Measurements from ENCODE around the gene EMILIN1.

EMILIN1 gene

DNA sequence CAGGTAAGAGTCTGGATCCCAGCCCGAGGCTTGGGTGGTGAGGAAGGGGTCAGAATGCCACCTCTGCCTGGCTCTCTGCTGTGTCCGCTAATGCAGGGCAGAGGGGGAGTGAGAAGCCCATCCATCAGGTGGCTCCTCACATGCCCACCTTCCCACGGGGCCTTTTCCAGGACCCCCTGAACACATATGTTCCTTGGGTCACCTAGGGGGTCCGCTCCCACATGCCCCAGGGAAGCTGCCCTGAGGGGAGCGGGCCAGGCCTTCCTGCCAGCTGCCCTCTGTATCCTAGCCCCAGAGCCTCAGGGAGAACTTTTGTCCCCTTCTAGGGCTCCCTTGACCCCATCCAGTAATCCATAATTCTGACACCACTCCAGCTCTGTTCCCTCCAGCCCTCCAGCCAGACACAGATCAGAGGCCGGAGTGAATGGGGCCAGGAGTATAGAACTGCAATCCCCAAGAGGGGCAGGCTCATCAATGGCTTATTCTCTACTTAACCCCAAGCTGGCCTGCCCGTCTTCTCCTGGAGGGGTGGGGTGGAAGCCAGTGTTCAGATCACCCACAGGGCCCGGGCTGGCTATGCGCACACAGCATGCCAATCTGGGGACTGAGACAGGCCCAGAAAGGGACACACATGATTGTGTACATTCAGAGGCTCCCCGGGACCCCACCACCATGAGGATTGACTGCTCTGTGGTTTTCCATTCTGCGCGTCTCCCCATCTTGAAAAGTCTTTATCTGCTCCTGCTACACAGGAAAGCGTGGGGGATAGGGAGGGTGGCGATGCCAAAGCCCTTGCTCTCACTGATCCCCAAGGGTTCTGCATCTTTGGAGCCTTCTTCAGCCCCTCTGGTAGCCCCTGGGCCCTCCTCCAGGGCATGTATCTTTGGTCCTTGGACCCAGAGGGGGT is 1.1 kb downstream of the EMILIN1 start:
- Histone ChIP-seq H3K4me3 (no peak overlapping the region), H3K27me3 (ENCODE audit: low read depth) (0 out of 2 replicates have a peak, but pooled peaks cover 2% of the 10 kb centered on the region), H3K9me3 (no peaks in the 10 kb centered on the region), H3K4me1 (peaks cover 5% of the 10 kb centered on the region), H3K36me3 (replicated peaks) (no peaks in the 10 kb centered on the region)
- in situ Hi-C loops (cut with MboI; ENCODE audit: low sequenced_read_pairs) = no loop called here
- DNase-seq (ENCODE audit: low spot score in 2 of 2) = no peak

DNA sequence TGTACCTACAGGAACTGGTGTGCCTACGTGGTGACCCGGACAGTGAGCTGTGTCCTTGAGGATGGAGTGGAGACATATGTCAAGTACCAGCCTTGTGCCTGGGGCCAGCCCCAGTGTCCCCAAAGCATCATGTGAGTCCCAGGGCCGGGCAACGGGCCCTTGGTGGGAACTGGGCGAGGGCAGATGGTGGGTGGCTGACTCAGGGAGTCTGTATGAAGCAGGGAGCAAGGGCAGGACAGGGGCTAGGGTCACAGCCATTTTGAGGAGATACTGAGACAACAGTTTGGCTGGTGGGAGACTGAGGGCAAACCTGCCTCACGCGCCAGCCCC is 1.7 kb downstream of the EMILIN1 start:
- in situ Hi-C loops (cut with MboI; ENCODE audit: low sequenced_read_pairs) = no loop called here
- DNase-seq (ENCODE audit: low spot score in 2 of 2) = no peak
- H3K36me3 ChIP-seq (replicated peaks) = no peaks in the 10 kb centered on the region
- 0 out of 2 replicates have a peak, but pooled peaks cover 2% of the 10 kb centered on the region for H3K27me3 ChIP-seq (ENCODE audit: low read depth)
- H3K4me3 ChIP-seq = no peak overlapping the region
- peaks cover 5% of the 10 kb centered on the region for H3K4me1 ChIP-seq
- no peaks in the 10 kb centered on the region for H3K9me3 ChIP-seq

DNA sequence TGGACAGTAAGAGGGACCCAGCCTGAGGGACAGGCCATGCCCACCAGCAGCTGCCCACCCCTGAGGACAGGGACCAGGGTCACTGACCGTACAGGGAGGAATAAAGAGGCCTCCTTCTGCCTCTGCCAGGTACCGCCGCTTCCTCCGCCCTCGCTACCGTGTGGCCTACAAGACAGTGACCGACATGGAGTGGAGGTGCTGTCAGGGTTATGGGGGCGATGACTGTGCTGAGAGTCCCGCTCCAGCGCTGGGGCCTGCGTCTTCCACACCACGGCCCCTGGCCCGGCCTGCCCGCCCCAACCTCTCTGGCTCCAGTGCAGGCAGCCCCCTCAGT is 2.2 kb downstream of the EMILIN1 start:
- Histone ChIP-seq H3K4me1 (peaks cover 5% of the 10 kb centered on the region), H3K27me3 (ENCODE audit: low read depth) (0 out of 2 replicates have a peak, but pooled peaks cover 2% of the 10 kb centered on the region), H3K4me3 (no peak overlapping the region), H3K9me3 (no peaks in the 10 kb centered on the region), H3K36me3 (replicated peaks) (no peaks in the 10 kb centered on the region)
- in situ Hi-C loops (cut with MboI; ENCODE audit: low sequenced_read_pairs) = no loop called here
- no peak for DNase-seq (ENCODE audit: low spot score in 2 of 2)

DNA sequence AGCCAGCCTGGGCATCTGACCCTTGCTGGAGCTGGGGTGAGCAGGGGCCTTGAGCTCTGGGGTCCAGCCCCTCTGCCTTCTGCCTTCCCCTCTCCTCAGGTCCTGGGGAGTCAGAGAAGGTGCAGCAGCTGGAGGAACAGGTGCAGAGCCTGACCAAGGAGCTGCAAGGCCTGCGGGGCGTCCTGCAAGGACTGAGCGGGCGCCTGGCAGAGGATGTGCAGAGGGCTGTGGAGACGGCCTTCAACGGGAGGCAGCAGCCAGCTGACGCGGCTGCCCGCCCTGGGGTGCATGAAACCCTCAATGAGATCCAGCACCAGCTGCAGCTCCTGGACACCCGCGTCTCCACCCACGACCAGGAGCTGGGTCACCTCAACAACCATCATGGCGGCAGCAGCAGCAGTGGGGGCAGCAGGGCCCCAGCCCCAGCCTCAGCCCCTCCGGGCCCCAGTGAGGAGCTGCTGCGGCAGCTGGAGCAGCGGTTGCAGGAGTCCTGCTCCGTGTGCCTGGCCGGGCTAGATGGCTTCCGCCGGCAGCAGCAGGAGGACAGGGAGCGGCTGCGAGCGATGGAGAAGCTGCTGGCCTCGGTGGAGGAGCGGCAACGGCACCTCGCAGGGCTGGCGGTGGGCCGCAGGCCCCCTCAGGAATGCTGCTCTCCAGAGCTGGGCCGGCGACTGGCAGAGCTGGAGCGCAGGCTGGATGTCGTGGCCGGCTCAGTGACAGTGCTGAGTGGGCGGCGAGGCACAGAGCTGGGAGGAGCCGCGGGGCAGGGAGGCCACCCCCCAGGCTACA is 3.8 kb downstream of the EMILIN1 start:
- no peak for DNase-seq (ENCODE audit: low spot score in 2 of 2)
- no peaks in the 10 kb centered on the region; the same call in 1 of the 2 replicates for H3K36me3 ChIP-seq (replicated peaks)
- in situ Hi-C loops (cut with MboI; ENCODE audit: low sequenced_read_pairs) = no loop called here
- H3K9me3 ChIP-seq = no peaks in the 10 kb centered on the region
- peaks cover 6% of the 10 kb centered on the region for H3K4me1 ChIP-seq
- H3K27me3 ChIP-seq (ENCODE audit: low read depth) = no peaks in the 10 kb centered on the region
- H3K4me3 ChIP-seq = no peak overlapping the region

DNA sequence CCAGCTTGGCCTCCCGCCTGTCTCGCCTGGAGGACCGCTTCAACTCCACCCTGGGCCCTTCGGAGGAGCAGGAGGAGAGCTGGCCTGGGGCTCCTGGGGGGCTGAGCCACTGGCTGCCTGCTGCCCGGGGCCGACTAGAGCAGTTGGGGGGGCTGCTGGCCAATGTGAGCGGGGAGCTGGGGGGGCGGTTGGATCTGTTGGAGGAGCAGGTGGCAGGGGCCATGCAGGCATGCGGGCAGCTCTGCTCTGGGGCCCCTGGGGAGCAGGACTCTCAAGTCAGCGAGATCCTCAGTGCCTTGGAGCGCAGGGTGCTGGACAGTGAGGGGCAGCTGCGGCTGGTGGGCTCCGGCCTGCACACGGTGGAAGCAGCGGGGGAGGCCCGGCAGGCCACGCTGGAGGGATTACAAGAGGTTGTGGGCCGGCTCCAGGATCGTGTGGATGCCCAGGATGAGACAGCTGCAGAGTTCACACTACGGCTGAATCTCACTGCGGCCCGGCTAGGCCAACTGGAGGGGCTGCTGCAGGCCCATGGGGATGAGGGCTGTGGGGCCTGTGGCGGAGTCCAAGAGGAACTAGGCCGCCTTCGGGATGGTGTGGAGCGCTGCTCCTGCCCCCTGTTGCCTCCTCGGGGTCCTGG is 4.5 kb downstream of the EMILIN1 start:
- no peak overlapping the region for H3K4me3 ChIP-seq
- no peaks in the 10 kb centered on the region for H3K9me3 ChIP-seq
- no peaks in the 10 kb centered on the region for H3K27me3 ChIP-seq (ENCODE audit: low read depth)
- in situ Hi-C loops (cut with MboI; ENCODE audit: low sequenced_read_pairs) = no loop called here
- H3K36me3 ChIP-seq (replicated peaks) = no peaks in the 10 kb centered on the region; the same call in 1 of the 2 replicates
- peaks cover 11% of the 10 kb centered on the region for H3K4me1 ChIP-seq
- DNase-seq (ENCODE audit: low spot score in 2 of 2) = no peak

DNA sequence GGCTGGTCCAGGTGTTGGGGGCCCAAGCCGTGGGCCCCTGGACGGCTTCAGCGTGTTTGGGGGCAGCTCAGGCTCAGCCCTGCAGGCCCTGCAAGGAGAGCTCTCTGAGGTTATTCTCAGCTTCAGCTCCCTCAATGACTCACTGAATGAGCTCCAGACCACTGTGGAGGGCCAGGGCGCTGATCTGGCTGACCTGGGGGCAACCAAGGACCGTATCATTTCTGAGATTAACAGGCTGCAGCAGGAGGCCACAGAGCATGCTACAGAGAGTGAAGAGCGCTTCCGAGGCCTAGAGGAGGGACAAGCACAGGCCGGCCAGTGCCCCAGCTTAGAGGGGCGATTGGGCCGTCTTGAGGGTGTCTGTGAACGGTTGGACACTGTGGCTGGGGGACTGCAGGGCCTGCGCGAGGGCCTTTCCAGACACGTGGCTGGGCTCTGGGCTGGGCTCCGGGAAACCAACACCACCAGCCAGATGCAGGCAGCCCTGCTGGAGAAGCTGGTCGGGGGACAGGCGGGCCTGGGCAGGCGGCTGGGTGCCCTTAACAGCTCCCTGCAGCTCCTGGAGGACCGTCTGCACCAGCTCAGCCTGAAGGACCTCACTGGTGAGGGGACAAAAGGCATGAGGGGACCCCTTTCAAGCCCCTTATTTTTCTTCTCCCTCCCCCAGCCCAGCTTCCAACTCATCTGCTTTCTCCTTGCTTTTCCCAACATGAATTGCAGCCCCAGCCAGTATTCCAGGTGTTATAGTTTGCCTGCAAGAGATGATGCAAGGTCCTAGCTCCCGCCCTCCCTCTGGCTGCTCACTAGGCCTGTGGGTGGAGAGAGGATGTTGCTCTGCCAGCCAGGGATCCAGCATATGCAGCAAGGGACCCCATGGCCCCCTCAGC is 5.2 kb downstream of the EMILIN1 start:
- Histone ChIP-seq H3K27me3 (ENCODE audit: low read depth) (no peaks in the 10 kb centered on the region), H3K9me3 (no peaks in the 10 kb centered on the region), H3K36me3 (replicated peaks) (no peaks in the 10 kb centered on the region; the same call in 1 of the 2 replicates), H3K4me3 (no peak overlapping the region), H3K4me1 (peaks cover 17% of the 10 kb centered on the region)
- in situ Hi-C loops (cut with MboI; ENCODE audit: low sequenced_read_pairs) = no loop called here
- no peak for DNase-seq (ENCODE audit: low spot score in 2 of 2)

DNA sequence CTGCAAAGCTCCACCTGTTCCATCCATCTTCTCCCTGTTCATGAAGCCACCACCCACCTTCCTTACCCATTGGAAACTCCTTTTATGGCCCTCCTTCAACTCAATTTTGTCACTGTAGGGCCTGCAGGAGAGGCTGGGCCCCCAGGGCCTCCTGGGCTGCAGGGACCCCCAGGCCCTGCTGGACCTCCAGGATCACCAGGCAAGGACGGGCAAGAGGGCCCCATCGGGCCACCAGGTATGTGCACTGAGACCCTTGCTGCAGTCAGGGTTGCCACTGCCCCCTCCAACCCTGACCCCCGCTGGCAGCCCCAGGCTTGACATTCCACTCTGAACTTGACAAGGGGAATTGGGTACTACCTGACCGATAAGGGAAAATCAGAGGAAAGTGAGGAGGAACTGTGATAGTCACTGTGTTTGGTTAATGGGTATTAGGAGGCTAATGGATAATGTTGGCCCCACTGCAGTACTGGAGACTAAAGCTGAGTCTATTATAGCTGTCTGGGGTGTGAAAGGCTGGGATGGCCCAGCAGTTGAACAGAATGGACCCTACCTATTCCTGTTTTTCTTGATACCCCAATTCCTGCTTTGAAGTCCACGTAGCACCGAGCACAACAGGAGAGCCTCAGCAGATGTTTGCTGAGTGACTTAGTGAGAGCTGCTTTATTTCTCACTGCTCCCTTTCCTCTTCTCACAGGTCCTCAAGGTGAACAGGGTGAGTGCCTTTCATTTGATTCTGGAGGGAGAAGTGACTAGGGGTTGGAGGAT is 6.1 kb downstream of the EMILIN1 start:
- Histone ChIP-seq H3K36me3 (replicated peaks) (no peaks in the 10 kb centered on the region; the same call in 1 of the 2 replicates), H3K4me1 (peaks cover 17% of the 10 kb centered on the region), H3K9me3 (no peaks in the 10 kb centered on the region), H3K4me3 (no peak overlapping the region), H3K27me3 (ENCODE audit: low read depth) (no peaks in the 10 kb centered on the region)
- in situ Hi-C loops (cut with MboI; ENCODE audit: low sequenced_read_pairs) = no loop called here
- no peak for DNase-seq (ENCODE audit: low spot score in 2 of 2)

DNA sequence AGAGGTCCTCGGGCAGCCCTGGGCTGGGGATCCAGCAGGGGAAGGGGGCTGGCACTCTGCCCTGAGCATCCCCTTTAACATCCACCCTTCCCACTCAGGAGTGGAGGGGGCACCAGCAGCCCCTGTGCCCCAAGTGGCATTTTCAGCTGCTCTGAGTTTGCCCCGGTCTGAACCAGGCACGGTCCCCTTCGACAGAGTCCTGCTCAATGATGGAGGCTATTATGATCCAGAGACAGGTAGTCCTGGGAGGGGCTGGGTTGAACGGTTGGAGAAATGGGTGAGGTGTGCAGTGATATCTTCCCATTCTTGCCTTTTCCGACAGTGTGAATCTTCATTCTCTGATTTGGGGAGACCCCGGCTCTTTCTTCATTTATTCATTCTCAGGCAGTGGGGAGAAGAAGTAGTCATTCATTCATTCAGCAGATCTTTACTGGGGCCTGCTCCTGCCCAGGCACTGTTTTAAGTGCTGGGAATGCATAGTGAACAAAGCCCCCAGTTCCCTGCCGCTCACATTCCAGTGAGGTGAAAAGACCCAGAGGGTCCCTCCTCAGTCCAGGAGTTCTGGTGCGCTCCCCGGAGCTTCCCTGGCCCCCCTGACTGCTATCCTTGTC is 6.8 kb downstream of the EMILIN1 start:
- H3K9me3 ChIP-seq = no peaks in the 10 kb centered on the region
- in situ Hi-C loops (cut with MboI; ENCODE audit: low sequenced_read_pairs) = no loop called here
- no peaks in the 10 kb centered on the region; the same call in 1 of the 2 replicates for H3K36me3 ChIP-seq (replicated peaks)
- no peak for DNase-seq (ENCODE audit: low spot score in 2 of 2)
- H3K4me1 ChIP-seq = peaks cover 17% of the 10 kb centered on the region
- no peak overlapping the region for H3K4me3 ChIP-seq
- H3K27me3 ChIP-seq (ENCODE audit: low read depth) = no peaks in the 10 kb centered on the region

DNA sequence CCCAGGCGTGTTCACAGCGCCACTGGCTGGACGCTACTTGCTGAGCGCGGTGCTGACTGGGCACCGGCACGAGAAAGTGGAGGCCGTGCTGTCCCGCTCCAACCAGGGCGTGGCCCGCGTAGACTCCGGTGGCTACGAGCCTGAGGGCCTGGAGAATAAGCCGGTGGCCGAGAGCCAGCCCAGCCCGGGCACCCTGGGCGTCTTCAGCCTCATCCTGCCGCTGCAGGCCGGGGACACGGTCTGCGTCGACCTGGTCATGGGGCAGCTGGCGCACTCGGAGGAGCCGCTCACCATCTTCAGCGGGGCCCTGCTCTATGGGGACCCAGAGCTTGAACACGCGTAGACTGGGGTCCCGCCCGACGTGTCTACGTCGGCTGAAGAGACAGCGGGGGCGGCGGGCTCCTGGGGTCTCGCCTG is 7.3 kb downstream of the EMILIN1 start:
- in situ Hi-C loops (cut with MboI; ENCODE audit: low sequenced_read_pairs) = no loop called here
- H3K4me3 ChIP-seq = no peak overlapping the region
- no peaks in the 10 kb centered on the region for H3K9me3 ChIP-seq
- H3K36me3 ChIP-seq (replicated peaks) = no peaks in the 10 kb centered on the region; the same call in 1 of the 2 replicates
- DNase-seq (ENCODE audit: low spot score in 2 of 2) = no peak
- H3K27me3 ChIP-seq (ENCODE audit: low read depth) = no peaks in the 10 kb centered on the region
- H3K4me1 ChIP-seq = peaks cover 17% of the 10 kb centered on the region

DNA sequence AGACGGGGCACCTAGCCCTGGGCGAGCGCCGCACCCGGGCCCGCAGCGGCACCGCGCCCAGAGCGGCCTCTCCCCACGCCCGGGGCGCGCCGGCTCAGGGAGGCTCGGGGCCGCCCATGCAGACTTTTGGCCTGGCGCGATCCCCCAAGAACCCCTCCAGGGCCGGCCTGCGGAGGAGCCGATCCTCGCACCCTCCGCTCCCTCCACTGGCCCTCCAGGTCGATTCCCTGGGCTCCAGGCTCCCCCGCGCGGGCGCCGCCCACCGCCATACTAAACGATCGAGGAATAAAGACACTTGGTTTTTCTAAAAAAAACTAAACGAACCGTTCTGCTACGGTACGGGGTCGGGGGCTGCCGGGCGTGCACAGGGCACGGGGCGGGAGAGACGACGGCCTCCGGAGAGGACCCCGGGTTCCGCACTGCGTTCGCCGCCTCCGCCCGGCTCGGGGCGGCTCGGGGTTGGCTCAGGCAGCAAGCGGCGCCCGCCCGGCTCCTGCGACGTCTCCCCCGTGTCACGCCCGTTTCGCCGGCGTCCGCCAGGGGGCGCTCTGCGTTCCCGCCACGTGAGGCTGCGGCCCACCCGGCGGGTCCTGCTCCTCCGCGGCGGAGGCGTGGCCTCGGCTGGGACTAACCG is 7.8 kb downstream of the EMILIN1 start:
- in situ Hi-C loops (cut with MboI; ENCODE audit: low sequenced_read_pairs) = no loop called here

DNA sequence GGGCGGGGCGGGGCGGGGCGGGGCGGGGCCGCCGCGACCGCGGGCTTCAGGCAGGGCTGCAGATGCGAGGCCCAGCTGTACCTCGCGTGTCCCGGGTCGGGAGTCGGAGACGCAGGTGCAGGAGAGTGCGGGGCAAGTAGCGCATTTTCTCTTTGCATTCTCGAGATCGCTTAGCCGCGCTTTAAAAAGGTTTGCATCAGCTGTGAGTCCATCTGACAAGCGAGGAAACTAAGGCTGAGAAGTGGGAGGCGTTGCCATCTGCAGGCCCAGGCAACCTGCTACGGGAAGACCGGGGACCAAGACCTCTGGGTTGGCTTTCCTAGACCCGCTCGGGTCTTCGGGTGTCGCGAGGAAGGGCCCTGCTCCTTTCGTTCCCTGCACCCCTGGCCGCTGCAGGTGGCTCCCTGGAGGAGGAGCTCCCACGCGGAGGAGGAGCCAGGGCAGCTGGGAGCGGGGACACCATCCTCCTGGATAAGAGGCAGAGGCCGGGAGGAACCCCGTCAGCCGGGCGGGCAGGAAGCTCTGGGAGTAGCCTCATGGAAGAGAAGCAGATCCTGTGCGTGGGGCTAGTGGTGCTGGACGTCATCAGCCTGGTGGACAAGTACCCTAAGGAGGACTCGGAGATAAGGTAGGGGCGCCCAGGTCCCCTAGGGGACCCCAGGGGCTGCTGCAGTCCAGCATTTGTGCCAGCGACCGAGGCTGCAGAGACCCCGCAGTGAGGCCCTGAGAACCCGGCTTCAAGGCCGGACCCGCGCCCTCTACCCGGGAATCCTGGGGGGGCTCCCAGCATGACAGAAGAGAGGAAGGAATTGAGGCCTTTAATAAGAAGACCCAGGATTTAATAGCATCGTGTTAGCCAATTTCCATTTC is 8.5 kb downstream of the EMILIN1 start, which contains the start of gene KHK:
KHK (plus strand) TSS at position 49 of the 870 bp plus-strand sequence; CDS start at position 537, 488 bp downstream.
- peak; percentile 37 to 82 for DNase-seq (ENCODE audit: low spot score in 2 of 2)
- in situ Hi-C loops (cut with MboI; ENCODE audit: low sequenced_read_pairs) = no loop called here
- H3K4me1 ChIP-seq = peaks cover 12% of the 10 kb centered on the region

More for the DNA sequence above, 7.8 kb downstream of the EMILIN1 start:
- Histone ChIP-seq H3K4me3 (peak overlapping the region; percentile 57), H3K36me3 (replicated peaks) (no peaks in the 10 kb centered on the region; the same call in 1 of the 2 replicates), H3K27me3 (ENCODE audit: low read depth) (no peaks in the 10 kb centered on the region), H3K9me3 (no peaks in the 10 kb centered on the region), H3K4me1 (peaks cover 17% of the 10 kb centered on the region)
- DNase-seq (ENCODE audit: low spot score in 2 of 2) = peak; percentile 89 to 96

More for the DNA sequence above, 8.5 kb downstream of the EMILIN1 start, which contains the start of gene KHK:
- H3K4me3 ChIP-seq = peak within 1 kb of the TSS; percentile 57
- no peaks in the 10 kb centered on the region; the same call in 1 of the 2 replicates for H3K36me3 ChIP-seq (replicated peaks)
- no peaks in the 10 kb centered on the region for H3K27me3 ChIP-seq (ENCODE audit: low read depth)
- H3K9me3 ChIP-seq = no peaks in the 10 kb centered on the region

Data from HAP-1 (cell line).